ENCODE measurements around the gene PHTF2.

- TF ChIP-seq, protein P1, sequence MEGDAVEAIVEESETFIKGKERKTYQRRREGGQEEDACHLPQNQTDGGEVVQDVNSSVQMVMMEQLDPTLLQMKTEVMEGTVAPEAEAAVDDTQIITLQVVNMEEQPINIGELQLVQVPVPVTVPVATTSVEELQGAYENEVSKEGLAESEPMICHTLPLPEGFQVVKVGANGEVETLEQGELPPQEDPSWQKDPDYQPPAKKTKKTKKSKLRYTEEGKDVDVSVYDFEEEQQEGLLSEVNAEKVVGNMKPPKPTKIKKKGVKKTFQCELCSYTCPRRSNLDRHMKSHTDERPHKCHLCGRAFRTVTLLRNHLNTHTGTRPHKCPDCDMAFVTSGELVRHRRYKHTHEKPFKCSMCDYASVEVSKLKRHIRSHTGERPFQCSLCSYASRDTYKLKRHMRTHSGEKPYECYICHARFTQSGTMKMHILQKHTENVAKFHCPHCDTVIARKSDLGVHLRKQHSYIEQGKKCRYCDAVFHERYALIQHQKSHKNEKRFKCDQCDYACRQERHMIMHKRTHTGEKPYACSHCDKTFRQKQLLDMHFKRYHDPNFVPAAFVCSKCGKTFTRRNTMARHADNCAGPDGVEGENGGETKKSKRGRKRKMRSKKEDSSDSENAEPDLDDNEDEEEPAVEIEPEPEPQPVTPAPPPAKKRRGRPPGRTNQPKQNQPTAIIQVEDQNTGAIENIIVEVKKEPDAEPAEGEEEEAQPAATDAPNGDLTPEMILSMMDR (conservative IDR thresholded peaks at IDR 0.05; ENCODE audit: low read length), result no peak
- TF ChIP-seq EZH2phosphoT487 (IDR thresholded peaks at IDR 0.05; ENCODE audit: borderline replicate concordance, low read depth, low read length), result no peak
Measured at GRCh38 chr7:77791956-77792355, 6.6 kb upstream of the PHTF2 start.

Data from OCI-LY7 (cell line).